Medulla oblongata (tissue), 1 donor: ENCODE data around the gene CCDC85B.

Experiments used
- DNase-seq: peaks from one replicate; pipeline ENCODE4 v3.0.0-alpha.2; 2015; ENCODE audit errors: extremely low spot score

Gene CCDC85B

DNA sequence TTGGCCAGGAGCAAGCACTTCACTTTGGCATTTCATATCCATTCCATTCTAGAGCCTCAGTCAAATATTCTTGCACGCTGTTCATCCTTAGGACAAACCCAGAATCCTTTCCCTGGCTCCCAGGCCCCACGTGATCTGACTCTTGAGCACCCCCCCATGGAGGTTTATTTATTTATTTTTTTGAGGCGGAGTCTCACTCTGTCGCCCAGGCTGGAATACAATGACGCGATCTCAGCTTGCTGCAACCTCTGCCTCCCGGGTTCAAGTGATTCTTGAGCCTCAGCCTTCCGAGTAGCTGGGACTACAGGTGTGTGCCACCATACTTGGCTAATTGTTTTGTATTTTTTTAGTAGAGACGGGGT, 42.1 kb downstream of the CCDC85B start:
- DNase-seq, result no peak

- DNase-seq, result no peak
Measured at GRCh38 chr11:65934014-65934413, 43.5 kb downstream of the CCDC85B start.

DNA sequence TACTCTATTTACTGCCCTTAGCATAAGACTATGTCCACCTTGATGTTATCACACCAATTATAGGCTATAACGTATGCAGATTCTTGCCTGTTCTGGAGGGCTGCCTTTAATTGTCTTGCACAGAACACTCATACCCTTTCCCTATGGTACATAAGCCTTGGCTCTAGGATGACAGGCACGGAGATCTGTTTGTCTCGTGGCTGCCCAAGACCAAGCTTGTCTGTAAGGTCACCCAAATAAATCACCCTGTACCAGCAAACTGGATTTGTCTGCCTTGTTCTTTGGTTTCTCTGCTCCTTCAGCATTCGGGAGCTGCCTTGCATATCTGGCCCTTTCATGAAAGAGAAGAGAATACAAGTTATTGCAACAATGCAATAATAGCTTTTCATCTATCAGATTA, 47.3 kb downstream of the CCDC85B start:
- no peak for DNase-seq
